ENCODE results near the gene ARPC2.

ARPC2 gene

DNA sequence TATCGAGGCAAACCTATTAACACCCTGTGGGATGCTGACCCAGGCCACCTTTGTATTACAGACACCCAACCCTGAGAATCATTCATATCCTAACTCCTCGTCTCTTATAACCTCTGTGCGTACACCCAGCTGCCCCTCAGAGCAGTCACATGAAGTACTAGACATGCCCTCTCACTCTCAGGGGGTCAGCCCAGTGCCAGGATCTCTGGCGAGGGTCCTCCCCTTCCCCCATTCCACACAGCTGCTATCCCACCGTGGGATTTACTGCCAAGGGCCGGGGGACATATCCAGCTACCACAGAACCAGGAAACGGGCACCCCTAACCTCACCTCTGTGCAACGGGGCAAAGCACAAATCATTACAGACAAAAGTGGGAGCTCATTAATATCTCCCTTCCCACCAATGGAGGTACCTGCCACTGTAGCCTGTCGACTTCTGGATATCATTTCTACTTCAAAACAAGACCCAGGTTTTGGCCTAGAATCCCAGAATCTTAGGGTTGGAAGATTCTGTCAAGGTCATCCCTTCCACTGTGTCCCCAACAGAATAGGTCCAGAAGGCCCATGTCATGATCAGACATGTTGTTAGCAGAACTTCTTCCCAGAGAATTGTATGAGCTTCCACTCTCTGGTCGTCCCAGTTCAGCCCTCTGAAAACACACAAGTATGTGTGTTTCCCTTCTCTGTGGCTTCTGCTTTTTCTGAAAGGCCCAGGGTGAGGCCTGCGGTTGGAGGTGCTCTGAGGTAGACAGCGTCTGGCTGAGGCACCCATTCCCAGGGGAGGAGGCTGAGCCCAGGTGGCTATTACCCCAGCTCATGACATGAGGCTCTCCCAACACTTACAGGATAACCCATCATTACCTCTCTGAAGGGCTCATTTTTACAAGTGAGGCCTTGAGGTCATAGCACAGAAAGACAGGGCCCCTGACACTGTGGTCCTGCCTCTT lies 73.6 kb downstream of the ARPC2 start:
- peak overlapping the region; percentile 77; the same call in 1 of the 2 replicates for H3K4me3 ChIP-seq (ENCODE audit: low read depth, low read length)
- TF ChIP-seq, protein P1, sequence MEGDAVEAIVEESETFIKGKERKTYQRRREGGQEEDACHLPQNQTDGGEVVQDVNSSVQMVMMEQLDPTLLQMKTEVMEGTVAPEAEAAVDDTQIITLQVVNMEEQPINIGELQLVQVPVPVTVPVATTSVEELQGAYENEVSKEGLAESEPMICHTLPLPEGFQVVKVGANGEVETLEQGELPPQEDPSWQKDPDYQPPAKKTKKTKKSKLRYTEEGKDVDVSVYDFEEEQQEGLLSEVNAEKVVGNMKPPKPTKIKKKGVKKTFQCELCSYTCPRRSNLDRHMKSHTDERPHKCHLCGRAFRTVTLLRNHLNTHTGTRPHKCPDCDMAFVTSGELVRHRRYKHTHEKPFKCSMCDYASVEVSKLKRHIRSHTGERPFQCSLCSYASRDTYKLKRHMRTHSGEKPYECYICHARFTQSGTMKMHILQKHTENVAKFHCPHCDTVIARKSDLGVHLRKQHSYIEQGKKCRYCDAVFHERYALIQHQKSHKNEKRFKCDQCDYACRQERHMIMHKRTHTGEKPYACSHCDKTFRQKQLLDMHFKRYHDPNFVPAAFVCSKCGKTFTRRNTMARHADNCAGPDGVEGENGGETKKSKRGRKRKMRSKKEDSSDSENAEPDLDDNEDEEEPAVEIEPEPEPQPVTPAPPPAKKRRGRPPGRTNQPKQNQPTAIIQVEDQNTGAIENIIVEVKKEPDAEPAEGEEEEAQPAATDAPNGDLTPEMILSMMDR (IDR thresholded peaks at IDR 0.05; ENCODE audit: low read depth, low read length, missing control alignments): no peak
- DNase-seq (ENCODE audit: low read depth): peak; percentile 57

DNA sequence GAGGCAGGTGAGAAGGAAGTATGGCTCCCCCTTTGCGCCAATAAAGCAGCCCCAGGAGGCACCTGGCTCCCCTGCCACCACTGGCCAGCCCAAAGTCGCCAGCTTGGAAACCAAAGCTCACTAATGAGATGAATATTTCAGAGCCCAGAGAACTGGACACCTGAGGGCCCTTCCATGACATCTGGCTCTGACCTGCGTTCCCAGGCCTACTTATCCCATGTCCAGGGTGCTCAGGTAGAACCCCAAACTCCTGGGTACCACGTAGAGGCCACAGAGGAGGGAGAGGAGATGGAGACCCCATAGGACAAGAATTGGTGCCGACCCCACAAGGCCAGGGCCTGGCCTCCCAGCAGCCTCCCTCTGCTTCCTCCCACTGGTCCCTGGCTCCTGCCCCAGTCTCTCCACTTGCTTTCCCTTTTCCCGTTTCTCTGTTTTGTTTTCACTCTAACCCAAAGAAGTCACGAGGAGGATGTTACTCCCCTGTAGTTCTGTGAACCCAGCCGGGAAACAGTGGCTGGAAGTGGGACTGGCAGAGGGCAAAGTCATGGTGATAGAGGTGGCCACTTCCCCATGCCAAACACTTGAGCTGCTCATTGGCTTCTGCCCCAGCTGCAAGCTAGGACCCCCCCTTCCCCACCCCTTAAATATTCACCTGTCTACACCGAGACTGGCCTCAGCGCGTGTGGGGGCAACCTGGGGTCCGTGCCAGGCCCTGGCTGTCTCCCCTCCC lies 74.5 kb downstream of the ARPC2 start:
- no peak for DNase-seq (ENCODE audit: low read depth)
- TF ChIP-seq, protein P1 (IDR thresholded peaks at IDR 0.05; ENCODE audit: low read depth, low read length, missing control alignments): no peak
- H3K4me3 ChIP-seq (ENCODE audit: low read depth, low read length): peak overlapping the region; percentile 77

DNA sequence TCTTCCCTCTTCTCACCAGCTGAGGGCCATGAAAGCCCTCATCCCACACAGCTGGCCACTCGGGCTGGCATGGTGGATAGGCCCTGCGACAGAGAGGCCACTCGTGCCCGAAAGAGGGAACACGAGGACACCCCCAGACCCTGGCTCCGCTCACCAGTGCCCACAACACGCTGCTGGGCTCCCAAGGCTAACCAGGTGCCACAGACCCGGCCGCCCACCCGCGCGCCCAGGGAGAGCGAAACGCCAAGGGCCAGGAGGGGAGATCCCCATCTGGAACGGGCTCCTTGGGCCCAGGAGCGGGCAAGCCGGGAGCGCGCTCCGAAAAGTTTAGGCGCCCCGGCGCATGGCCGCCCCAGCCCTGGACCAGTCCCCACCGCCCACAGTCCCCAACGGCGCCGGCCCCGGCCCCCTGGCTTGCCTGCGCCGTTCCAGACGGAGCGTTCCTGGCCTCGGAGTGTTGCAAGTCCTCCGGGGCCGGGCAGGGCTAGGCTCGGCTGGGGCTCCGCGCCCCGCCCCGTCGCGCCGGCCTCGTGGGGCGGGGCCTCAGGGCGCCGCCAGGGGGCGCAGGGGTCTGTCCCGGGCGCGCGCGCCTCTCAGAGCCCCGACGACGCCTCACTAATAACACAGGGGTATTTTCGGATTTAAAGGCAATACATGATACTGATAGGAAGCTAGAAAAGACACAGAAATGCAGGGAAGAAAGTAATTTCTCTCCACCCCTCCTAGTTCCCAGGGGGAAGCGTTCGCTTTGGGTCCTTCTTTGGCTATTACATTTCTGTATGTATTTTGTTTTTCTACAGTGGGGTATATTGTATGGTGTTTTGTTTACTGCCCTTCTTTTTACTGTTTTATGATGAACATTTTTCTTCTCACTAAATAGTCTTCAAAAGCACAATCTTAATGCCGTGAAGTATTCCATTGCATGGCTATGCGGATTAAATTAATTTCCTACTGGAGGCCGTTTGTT lies 75.3 kb downstream of the ARPC2 start, which contains the start of gene TMBIM1:
TMBIM1 (minus strand) TSS at position 456 of the 967 bp plus-strand sequence. CDS start 10,362 bp downstream, outside the sequence.
- no peak for DNase-seq (ENCODE audit: low read depth)
- peak within 1 kb of the TSS; percentile 77 for H3K4me3 ChIP-seq (ENCODE audit: low read depth, low read length)
- TF ChIP-seq, protein P1 (IDR thresholded peaks at IDR 0.05; ENCODE audit: low read depth, low read length, missing control alignments): peak; percentile 74

DNA sequence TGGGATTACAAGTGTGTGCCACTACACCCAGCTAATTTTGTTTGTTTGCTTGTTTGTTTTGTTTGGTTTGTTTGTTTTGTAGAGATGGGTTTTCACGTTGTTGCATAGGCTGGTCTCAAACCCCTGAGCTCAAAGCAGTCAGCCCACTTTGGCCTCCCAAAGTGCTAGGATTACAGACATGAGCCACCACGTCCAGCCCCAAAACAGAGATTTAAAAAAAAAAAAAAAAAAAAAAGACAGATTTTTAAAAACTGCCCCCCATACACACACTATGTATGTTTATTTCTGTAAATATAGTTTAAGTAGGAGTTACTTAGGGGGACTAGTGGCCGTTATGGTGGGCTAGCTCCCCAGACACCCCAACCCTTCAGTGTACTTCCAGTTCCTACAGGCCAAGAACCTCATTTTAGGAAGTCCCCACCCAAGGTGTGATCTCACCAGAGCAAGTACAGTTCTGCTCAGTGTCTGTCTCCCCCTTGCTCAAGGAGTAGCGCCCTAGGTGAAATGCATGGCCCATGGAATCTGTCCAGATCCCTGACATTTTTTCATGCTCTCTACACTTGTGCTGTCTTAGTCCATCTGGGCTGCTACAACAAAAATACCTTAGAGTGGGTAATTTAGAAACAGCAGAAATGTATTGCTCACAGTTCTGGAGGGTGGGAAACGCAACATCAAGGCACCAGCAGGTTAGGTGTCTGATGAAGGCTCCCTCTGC lies 76.9 kb downstream of the ARPC2 start:
- TF ChIP-seq, protein P1 (IDR thresholded peaks at IDR 0.05; ENCODE audit: low read depth, low read length, missing control alignments): no peak
- no peak for DNase-seq (ENCODE audit: low read depth)
- H3K4me3 ChIP-seq (ENCODE audit: low read depth, low read length): no peak overlapping the region

DNA sequence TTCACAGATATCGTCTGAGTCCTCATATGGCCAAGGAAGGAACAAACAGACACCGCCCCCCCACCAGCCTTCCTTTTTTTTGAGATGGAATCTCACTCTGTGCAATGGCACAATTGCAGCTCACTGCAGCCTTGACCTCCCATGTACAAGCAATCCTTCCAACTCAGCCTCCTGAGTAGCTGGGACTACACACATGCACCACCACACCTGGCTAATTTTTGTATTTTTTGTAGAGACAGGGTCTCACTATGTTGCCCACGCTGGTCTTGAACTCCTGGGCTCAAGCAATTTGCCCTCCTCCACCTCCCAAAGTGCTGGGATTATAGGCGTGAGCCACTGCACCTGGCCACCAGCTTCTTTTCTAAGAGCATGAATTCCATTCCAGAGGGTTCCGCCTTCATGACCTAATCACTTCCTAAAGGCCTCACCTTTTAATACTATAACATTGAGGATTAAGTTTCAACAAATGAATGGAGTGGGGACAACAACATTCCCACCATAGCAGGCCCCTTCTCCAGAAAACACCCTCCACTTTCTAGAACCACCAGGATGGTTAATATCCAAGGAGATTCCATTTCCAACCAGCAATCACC lies 77.5 kb downstream of the ARPC2 start:
- H3K4me3 ChIP-seq (ENCODE audit: low read depth, low read length): no peak overlapping the region
- no peak for DNase-seq (ENCODE audit: low read depth)
- TF ChIP-seq, protein P1 (IDR thresholded peaks at IDR 0.05; ENCODE audit: low read depth, low read length, missing control alignments): no peak

Data from GM12864 (cell line).